Hepatic stellate cell (primary cell): ENCODE data around the gene REM1.
"Not testable (repeated sequence)": the region's sequence is repeated elsewhere in the genome, so short reads cannot be mapped to it uniquely, and the experiment has no call there.

Experiments used
- DNase-seq: peaks from one replicate; pipeline ENCODE4 v3.0.0; 2011; ENCODE audit warnings: low spot score

Gene REM1

DNA sequence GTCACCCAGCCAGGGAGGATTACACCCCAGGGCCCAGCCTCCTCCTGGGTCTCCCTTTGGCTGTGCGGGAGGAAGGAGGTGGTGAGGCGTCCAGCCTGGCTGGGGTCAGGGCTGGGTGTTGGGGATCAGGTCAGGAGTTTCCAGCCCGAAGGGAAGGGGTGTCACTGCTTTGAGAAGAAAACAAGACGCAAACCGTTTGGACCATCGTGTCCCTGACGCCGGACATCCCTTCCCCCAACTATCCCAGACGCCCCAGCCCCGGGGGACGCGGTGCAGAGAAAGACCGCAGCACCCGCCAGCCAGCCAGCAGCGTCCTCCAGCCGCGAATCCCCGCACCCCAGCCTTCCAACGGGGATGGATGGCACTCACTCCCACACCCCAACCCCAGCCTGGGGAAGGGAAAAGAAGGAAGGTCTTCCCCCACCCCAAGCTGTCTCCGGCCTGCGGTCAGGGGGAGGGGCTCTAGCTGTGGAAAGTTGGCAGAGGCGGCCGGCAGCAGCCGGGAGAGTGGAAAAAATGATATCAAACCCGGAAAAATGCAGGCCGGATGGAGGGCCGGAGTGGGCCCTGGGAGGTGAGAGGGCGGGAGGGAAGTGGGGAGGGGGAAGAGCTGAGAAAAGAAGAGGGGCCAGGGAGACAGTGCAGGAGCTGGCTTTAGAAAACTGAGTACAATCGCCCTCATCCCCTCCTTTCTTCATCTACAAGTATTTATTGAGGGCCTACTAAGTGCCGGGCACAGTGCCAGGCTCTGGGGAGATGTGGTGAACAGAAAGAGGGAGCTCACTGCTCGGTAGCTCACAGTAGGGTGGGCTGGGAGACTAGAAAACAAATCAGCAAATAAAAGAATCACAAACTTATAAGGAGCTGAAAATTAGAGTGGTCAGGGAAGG lies 10.6 kb downstream of the REM1 start:
- DNase-seq: peak; percentile 60

DNA sequence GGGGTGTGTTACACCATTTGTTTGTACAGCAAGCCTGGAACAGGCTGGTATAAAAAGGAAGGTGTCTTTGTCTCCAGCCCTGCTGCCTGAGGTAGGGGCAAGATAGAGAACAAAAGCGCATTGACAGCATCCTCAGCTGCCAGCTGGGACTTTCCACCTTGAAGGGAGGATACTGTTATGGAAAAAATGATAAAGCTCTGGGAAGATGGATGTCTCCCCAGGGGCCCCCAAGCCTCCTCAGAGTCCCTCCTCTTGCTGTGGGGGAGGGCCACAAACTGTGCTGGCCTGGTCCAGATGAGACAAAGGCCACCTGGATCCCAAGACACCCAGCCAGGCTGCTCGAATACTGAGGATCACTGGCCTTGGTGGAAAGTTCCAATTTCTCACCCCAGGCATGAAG lies 13.0 kb downstream of the REM1 start:
- DNase-seq: no peak

DNA sequence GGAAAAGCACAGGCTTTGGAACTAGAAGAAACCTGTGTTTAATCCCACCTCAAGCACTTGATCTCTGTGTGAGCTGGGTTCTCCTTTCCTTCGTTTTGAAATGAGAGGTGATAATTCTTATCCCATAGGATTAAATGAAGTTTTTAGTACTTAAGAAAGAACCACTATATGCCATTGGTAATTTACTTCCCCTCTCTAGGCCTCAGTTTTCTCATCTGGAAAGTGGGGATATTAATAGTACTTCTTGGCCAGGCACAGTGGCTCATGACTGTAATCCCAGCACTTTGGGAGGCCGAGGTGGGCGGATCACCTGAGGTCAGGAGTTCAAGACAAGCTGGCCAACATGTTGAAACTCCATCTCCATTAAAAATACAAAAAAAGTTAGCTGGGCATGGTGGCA lies 14.1 kb downstream of the REM1 start:
- no peak for DNase-seq

DNA sequence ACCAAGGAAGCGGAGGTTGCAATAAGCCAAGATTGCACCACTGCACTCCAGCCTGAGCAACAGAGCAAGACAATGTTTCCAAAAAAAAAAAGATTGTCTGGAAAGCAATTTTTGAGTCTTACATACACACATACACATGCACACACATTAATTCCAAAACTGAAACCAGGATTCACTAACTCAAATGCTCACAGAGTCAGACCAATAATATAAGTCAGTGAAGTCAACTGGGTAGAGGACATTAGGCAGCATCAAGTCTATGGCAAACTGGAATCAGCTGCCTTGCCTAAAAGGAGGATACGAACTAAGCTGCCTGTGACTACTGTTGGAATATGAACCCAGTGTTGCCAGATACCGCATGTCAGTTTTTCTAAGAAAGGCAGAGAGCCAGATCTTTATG lies 15.7 kb downstream of the REM1 start:
- DNase-seq: no peak

DNA sequence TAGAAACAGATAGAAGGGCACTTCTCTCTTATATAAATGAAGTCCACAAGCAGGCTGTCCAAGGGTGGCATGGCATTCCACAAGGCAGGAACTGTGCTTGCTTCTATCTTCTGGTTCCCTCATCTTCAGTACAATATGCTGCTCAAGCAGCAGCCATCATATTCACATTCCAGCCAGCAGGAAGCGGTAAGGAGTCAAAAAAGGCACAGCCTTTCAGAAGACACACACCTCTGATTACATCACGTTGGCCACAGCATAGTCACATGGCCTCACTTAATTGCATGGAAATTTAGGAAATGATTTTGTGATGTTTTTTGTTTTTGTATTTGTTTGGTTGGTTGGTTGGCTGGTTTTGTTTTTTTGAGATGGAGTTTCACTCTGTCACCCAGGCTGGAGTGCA lies 19.0 kb downstream of the REM1 start:
- peak; percentile 51 for DNase-seq

DNA sequence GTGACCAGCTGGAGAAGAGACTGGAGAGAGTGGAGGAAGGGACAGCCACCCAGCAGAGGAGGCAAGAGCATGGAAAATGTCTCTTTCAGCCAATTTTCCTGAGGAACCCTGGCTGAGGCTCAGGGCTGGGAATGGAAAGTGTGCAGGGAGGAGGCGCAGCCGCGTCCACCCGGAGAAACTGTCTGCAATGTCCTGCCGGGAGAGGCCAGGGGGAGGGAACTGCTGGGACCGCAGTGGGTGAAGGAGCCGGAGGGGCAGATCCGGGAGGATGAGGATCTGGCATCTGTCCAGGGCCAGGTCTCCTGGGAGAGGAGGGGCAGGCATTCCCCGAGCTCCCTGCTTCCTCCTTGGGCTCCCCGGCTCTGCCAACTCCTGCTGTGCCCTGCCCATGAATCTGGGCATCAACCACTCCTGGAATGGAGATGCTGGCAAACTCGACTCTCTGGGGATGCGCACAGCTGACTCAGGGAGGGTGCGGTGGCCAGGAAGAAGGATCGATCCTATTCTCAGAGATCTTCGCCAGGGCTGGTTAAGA lies 21.7 kb downstream of the REM1 start:
- DNase-seq: peak; percentile 55

DNA sequence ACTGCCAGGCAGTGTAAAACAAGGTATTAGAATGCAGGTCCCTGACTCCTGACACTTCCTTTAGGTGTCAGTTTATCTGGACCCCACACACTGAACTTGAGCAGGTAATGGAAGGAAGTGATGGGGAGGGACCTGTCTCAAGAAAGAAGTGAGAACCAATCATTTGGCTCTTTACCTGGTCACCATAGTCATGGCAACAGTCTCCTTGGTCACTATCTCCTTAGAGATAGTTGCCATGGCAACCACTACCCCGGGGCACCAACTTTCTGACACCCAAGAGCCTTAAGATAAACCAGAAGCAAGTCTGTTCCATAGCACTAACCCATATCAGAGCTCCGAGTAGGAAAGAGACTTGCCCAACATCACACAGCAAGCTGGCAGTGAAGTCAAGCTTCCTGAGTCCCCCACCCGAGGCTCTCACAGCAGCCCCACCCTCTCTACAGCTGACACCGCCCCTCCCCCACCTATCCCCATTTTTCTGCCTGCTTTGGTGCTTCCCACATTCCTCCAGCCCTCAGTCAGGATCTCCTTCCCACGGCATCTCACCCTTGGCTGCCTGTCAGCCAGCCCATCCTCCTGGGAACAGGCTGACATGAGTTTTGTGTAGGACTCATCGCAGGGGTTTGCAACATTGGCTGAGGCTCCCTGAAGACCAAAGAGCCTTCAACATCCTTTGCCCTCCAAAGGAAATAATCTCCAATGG lies 22.9 kb downstream of the REM1 start:
- peak; percentile 86 for DNase-seq

GRCh38 chr20:31500527-31500926 lies 25.4 kb downstream of the REM1 start:
- DNase-seq: no peak

GRCh38 chr20:31502884-31503673 lies 28.0 kb downstream of the REM1 start:
- peak; percentile 78 for DNase-seq

DNA sequence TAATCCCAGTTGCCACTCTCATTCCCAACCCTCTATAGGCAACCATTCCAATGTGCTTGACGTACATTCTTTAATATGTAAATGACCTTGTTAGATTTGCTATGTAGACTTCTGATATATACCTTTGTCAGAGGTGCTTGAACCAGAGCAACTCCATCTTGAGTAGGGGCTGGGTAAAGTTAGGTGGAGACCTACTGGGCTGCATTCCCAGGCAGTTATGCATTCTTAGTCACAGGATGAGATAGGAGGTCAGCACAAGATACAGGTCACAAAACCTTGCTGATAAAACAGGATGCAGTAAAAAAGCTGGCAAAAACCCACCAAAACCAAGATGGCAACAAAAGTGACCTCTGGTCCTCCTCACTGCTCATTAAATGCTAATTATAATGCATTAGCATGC lies 30.8 kb downstream of the REM1 start:
- DNase-seq: no peak

GRCh38 chr20:31508517-31509244 lies 33.6 kb downstream of the REM1 start:
- DNase-seq: no peak

- peak; percentile 96 for DNase-seq
These were observed 39.3 kb downstream of the REM1 start, which contains the start of gene HM13 for GRCh38 chr20:31514154-31515071. TSS of gene HM13 (plus strand) at chr20:31514442. CDS start at chr20:31514552, 110 bp downstream.

DNA sequence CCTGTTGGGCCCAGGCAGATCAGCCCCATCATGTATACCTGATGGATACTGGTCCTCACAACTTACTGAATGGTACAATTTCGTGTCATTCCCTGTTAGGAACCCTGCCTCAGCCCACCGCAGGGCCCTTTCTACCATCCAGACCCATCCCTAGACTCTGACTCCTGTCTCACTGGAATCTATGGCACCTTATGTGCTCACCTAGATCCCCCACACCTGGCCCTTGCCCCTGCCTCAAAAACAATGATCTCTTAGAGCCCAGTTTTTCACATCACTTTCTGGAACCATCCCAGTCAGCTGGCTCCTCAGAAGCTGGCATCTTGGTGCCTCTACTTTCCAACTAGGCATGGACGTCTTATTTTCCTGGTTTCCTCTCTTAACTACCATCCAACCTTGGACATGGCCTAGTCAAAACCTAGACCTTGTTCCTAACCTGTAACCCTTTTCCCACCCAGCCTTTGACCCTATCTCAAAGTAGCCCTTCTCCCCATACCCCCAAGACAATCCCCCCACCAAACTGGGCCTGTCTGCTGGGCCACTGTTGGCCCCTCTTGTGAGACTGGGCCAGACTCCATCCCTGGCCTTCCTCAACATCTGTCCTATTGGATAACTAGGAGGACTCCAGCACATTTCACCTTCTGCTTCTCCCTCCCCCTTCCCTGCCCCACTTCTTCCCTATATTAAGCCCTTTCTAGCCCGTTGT lies 40.1 kb downstream of the REM1 start:
- DNase-seq: no peak

DNA sequence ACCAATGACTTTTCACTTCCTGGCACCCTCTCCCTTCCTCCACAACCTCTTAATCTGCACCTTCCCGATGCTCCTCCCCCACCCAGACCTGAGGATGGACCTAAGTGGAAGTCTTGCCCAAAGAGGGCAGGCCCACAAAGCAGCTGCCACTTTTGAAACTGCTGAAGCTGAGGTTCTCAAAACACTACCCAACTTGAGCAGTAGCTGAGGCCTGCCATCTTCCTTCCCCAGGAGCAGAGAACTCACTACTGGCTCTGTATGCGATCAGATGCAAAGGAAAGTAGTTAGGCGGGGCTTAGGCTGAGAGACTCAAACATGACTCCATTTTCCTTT lies 40.7 kb downstream of the REM1 start:
- DNase-seq: no peak

GRCh38 chr20:31516166-31516565 lies 41.1 kb downstream of the REM1 start:
- DNase-seq: no peak

GRCh38 chr20:31516651-31517050 lies 41.6 kb downstream of the REM1 start:
- no peak for DNase-seq

DNA sequence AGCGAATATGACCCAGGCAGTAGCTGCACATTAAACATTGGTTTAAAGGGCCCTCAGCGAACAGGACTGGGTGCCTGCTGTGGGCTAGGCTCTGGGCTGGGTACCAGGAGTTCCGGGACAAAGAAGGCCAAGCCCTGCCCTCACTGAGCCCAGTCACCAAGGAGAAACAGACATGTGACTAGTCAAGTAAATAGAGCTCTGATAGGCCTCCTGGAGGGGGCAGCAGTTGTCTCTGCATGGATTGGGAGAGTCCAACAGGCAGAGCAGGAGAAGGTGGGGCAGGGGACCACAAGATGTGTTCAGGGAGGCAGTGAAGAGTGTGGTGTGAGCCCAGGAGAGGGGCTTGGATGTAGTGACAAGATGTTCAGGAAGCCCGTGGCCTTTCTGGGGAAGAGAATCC lies 42.3 kb downstream of the REM1 start:
- peak; percentile 60 for DNase-seq

- not testable (repeated sequence) for DNase-seq
These were observed 46.2 kb downstream of the REM1 start for GRCh38 chr20:31521267-31521666.

DNA sequence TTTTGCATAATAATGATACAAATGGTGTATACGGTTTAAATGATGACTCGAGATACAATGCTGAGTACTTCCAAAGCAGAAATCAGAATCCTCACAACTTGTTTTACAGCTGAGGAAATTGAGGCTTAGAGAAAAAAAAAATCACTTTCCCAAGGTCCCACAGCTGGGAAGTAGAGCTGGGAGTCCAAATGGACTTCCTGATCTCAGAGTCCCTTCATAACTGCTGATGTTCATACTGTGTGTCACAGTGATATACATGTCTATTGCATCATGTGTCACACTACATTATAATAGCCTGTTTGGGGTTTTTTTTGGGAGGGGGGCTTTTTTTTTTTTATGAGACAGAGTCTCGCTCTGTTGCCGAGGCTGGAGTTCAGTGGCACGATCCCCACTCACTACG lies 47.6 kb downstream of the REM1 start:
- no peak for DNase-seq
